ENCODE measurements around the gene DZANK1. TPM values are rescaled to one million over a fixed set of nuclear protein-coding genes. Genes with fewer than 3 reads are reported as not detected.

DZANK1 gene
- total and polyA plus RNA-seq, 2 experiments from 2014 or later = 7.9 to 8.3 TPM

DNA sequence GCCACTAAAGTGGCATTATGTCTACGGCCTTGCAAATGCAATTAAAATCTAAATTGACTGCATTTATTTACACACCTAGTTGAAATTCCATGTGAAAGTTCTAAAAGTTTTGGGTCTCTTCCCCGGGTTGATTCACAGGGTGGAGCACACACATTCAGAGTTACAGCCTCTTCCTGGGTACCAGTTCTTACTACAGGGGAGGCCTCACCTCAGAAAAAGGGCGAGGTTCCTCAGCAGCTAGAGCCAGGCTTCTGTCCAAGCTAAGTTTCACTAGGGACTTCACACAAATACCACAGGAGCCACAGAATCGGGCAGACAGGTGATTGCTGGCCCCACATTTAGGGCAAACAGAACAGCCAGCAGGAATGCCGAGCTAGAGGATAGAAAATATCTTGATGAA, 52.7 kb downstream of the DZANK1 start:
- Histone ChIP-seq H3K4me2 (no peak overlapping the region), H4K20me1 (replicated peaks; ENCODE audit: insufficient read depth) (no peaks in the 10 kb centered on the region), H3K4me3 (no peak overlapping the region), H3K36me3 (ENCODE audit: insufficient read depth) (no peaks in the 10 kb centered on the region), H3F3A (replicated peaks; ENCODE audit: low read depth) (no peaks in the 10 kb centered on the region), H3K27me3 (ENCODE audit: insufficient read depth) (no peaks in the 10 kb centered on the region), H3K4me1 (ENCODE audit: insufficient read depth) (no peaks in the 10 kb centered on the region), H3K9me2 (ENCODE audit: insufficient read depth) (no peaks in the 10 kb centered on the region), H3K79me2 (replicated peaks; ENCODE audit: insufficient read depth) (no peaks in the 10 kb centered on the region), H2AFZ (no peak overlapping the region), H3K27ac (ENCODE audit: low read depth) (peak overlapping the region; percentile 6; the same call in 1 of the 2 replicates)
- no peaks in the 10 kb centered on the region; the same call in 2 of the 3 replicates for H3K36me3 Mint-ChIP-seq (ENCODE audit: low read depth)
- no peak for DNase-seq (ENCODE audit: low spot score)
- ATAC-seq = no peak
- peak overlapping the region; percentile 87 for H3K27ac Mint-ChIP-seq
- TF ChIP-seq, protein P1, sequence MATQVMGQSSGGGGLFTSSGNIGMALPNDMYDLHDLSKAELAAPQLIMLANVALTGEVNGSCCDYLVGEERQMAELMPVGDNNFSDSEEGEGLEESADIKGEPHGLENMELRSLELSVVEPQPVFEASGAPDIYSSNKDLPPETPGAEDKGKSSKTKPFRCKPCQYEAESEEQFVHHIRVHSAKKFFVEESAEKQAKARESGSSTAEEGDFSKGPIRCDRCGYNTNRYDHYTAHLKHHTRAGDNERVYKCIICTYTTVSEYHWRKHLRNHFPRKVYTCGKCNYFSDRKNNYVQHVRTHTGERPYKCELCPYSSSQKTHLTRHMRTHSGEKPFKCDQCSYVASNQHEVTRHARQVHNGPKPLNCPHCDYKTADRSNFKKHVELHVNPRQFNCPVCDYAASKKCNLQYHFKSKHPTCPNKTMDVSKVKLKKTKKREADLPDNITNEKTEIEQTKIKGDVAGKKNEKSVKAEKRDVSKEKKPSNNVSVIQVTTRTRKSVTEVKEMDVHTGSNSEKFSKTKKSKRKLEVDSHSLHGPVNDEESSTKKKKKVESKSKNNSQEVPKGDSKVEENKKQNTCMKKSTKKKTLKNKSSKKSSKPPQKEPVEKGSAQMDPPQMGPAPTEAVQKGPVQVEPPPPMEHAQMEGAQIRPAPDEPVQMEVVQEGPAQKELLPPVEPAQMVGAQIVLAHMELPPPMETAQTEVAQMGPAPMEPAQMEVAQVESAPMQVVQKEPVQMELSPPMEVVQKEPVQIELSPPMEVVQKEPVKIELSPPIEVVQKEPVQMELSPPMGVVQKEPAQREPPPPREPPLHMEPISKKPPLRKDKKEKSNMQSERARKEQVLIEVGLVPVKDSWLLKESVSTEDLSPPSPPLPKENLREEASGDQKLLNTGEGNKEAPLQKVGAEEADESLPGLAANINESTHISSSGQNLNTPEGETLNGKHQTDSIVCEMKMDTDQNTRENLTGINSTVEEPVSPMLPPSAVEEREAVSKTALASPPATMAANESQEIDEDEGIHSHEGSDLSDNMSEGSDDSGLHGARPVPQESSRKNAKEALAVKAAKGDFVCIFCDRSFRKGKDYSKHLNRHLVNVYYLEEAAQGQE (IDR thresholded peaks at IDR 0.05; ENCODE audit: unreplicated experiment) = no peak
- TF ChIP-seq CREB1 (CRISPR knock-in tag; IDR thresholded peaks at IDR 0.05; ENCODE audit: low read depth) = no peak
- no peak for TF ChIP-seq NANOG (IDR thresholded peaks at IDR 0.05; ENCODE audit: borderline replicate concordance)
- TF ChIP-seq, protein P2, sequence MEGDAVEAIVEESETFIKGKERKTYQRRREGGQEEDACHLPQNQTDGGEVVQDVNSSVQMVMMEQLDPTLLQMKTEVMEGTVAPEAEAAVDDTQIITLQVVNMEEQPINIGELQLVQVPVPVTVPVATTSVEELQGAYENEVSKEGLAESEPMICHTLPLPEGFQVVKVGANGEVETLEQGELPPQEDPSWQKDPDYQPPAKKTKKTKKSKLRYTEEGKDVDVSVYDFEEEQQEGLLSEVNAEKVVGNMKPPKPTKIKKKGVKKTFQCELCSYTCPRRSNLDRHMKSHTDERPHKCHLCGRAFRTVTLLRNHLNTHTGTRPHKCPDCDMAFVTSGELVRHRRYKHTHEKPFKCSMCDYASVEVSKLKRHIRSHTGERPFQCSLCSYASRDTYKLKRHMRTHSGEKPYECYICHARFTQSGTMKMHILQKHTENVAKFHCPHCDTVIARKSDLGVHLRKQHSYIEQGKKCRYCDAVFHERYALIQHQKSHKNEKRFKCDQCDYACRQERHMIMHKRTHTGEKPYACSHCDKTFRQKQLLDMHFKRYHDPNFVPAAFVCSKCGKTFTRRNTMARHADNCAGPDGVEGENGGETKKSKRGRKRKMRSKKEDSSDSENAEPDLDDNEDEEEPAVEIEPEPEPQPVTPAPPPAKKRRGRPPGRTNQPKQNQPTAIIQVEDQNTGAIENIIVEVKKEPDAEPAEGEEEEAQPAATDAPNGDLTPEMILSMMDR (conservative IDR thresholded peaks at IDR 0.05; ENCODE audit: low read depth in 2 of 2) = no peak
- TF ChIP-seq, protein P3, sequence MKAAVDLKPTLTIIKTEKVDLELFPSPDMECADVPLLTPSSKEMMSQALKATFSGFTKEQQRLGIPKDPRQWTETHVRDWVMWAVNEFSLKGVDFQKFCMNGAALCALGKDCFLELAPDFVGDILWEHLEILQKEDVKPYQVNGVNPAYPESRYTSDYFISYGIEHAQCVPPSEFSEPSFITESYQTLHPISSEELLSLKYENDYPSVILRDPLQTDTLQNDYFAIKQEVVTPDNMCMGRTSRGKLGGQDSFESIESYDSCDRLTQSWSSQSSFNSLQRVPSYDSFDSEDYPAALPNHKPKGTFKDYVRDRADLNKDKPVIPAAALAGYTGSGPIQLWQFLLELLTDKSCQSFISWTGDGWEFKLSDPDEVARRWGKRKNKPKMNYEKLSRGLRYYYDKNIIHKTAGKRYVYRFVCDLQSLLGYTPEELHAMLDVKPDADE (IDR thresholded peaks at IDR 0.05) = no peak
- TF ChIP-seq JUNB (IDR thresholded peaks at IDR 0.05; ENCODE audit: unreplicated experiment) = no peak
- TF ChIP-seq EZH2 (IDR thresholded peaks at IDR 0.05; ENCODE audit: low read depth, unreplicated experiment) = no peak
- TF ChIP-seq ZNF331 (CRISPR knock-in tag; IDR thresholded peaks at IDR 0.05; ENCODE audit: low read depth) = no peak
- peaks cover 23% of the 10 kb centered on the region for H3K4me1 Mint-ChIP-seq
- no peak overlapping the region for H3K4me3 Mint-ChIP-seq
- no peaks in the 10 kb centered on the region; the same call in 2 of the 3 replicates for H3K9me3 Mint-ChIP-seq
- H3K27me3 Mint-ChIP-seq (ENCODE audit: insufficient read depth, low read depth, poor library complexity) = peaks cover 2% of the 10 kb centered on the region
